Osteoblast (primary cell): ENCODE data around the gene STK32C. TPM values are rescaled to one million over a fixed set of nuclear protein-coding genes. Genes with fewer than 3 reads are reported as not detected.

Experiments
- DNase-seq: peaks from one replicate; pipeline ENCODE4 v3.0.0; 2011; ENCODE audit warnings: low spot score, mixed read lengths; ENCODE audit not compliant: insufficient read length; ENCODE audit errors: missing footprints
- H2AFZ ChIP-seq: 2 replicates; pipeline ENCODE4 v1.6.0; 2011; ENCODE audit warnings: mild to moderate bottlenecking, low read length
- H3K27ac ChIP-seq: 2 replicates; pipeline ENCODE4 v1.5.1; 2011; ENCODE audit warnings: mild to moderate bottlenecking, low read depth, low read length, moderate library complexity
- H3K27me3 ChIP-seq: 2 replicates; pipeline ENCODE4 v1.6.0; 2012; ENCODE audit warnings: mild to moderate bottlenecking, control low read depth, inconsistent platforms, low read length, moderate library complexity; ENCODE audit not compliant: insufficient read depth
- H3K36me3 ChIP-seq: 2 replicates; pipeline ENCODE4 v1.5.1; 2011; ENCODE audit warnings: mild to moderate bottlenecking, low read length, control low read depth, moderate library complexity; ENCODE audit not compliant: insufficient read depth
- H3K4me1 ChIP-seq: 2 replicates; pipeline ENCODE4 v1.5.1; 2011; ENCODE audit warnings: mild to moderate bottlenecking, low read length, control low read depth, moderate library complexity; ENCODE audit not compliant: insufficient read depth
- H3K4me2 ChIP-seq: 2 replicates; pipeline ENCODE4 v1.6.0; 2011; ENCODE audit warnings: mild to moderate bottlenecking, low read length; ENCODE audit not compliant: insufficient read depth
- H3K4me3 ChIP-seq: fragments of 200-600 bp; sonication (generic); 3 replicates; pipeline ENCODE4 v1.5.1; 2012; ENCODE audit warnings: mild to moderate bottlenecking, low read length, inconsistent platforms; ENCODE audit not compliant: insufficient read depth
- H3K79me2 ChIP-seq: 2 replicates; pipeline ENCODE4 v1.6.0; 2012; ENCODE audit warnings: mild to moderate bottlenecking, low read length, control low read depth, inconsistent platforms; ENCODE audit not compliant: insufficient read depth
- H3K9me3 ChIP-seq: 2 replicates; pipeline ENCODE4 v1.5.1; 2011; ENCODE audit warnings: low read depth, low read length, control low read depth
- H4K20me1 ChIP-seq: 2 replicates; pipeline ENCODE4 v1.6.0; 2012; ENCODE audit warnings: mild to moderate bottlenecking, low read length, control low read depth; ENCODE audit not compliant: insufficient read depth
- CTCF ChIP-seq: IDR thresholded peaks from 2 replicates; pipeline ENCODE4 v1.5.1; 2011; ENCODE audit warnings: mild to moderate bottlenecking, low read depth, low read length, moderate library complexity; ENCODE audit errors: extremely low read depth
- total RNA-seq: library from RNA; depleted of rRNA; stranded (reverse); fragments of >200 nt; gene quantifications from 2 replicates; pipeline ENCODE4 v1.2.3, GENCODE V29; 2012

Gene STK32C
- total RNA-seq, 1 donor: 14.5 TPM

- TF ChIP-seq CTCF: no peak
- no peak overlapping the region for H2AFZ ChIP-seq
- no peaks in the 10 kb centered on the region for H3K36me3 ChIP-seq
- H3K4me2 ChIP-seq: no peak overlapping the region
- DNase-seq: no peak
- H4K20me1 ChIP-seq: no peaks in the 10 kb centered on the region
- H3K27me3 ChIP-seq: peaks cover 8% of the 10 kb centered on the region
- no peaks in the 10 kb centered on the region for H3K9me3 ChIP-seq
- H3K4me3 ChIP-seq: no peak overlapping the region
- H3K79me2 ChIP-seq: no peaks in the 10 kb centered on the region
- H3K27ac ChIP-seq: no peak overlapping the region
- H3K4me1 ChIP-seq: peaks cover 3% of the 10 kb centered on the region
Observed at GRCh38 chr10:132313865-132314264, 6.1 kb upstream of the STK32C start.

GRCh38 chr10:132313305-132313704 is 5.6 kb upstream of the STK32C start:
- Histone ChIP-seq H4K20me1 (no peaks in the 10 kb centered on the region), H3K27ac (no peak overlapping the region), H3K4me3 (no peak overlapping the region), H3K79me2 (no peaks in the 10 kb centered on the region), H3K9me3 (no peaks in the 10 kb centered on the region), H3K4me2 (no peak overlapping the region), H2AFZ (no peak overlapping the region), H3K36me3 (no peaks in the 10 kb centered on the region), H3K27me3 (peaks cover 10% of the 10 kb centered on the region), H3K4me1 (peaks cover 4% of the 10 kb centered on the region)
- no peak for DNase-seq
- TF ChIP-seq CTCF: no peak

GRCh38 chr10:132311338-132311939 is 3.7 kb upstream of the STK32C start:
- H3K4me2 ChIP-seq: no peak overlapping the region
- no peak overlapping the region for H2AFZ ChIP-seq
- no peaks in the 10 kb centered on the region for H4K20me1 ChIP-seq
- no peaks in the 10 kb centered on the region for H3K9me3 ChIP-seq
- no peak for DNase-seq
- H3K27ac ChIP-seq: no peak overlapping the region
- no peak overlapping the region for H3K4me3 ChIP-seq
- H3K79me2 ChIP-seq: no peaks in the 10 kb centered on the region
- H3K4me1 ChIP-seq: peaks cover 4% of the 10 kb centered on the region
- H3K27me3 ChIP-seq: peaks cover 16% of the 10 kb centered on the region
- H3K36me3 ChIP-seq: no peaks in the 10 kb centered on the region
- TF ChIP-seq CTCF: no peak

GRCh38 chr10:132310701-132311337 is 3.1 kb upstream of the STK32C start:
- no peak for TF ChIP-seq CTCF
- H3K27ac ChIP-seq: no peak overlapping the region
- H3K4me1 ChIP-seq: peaks cover 4% of the 10 kb centered on the region
- H3K4me3 ChIP-seq: no peak overlapping the region
- no peak overlapping the region for H3K4me2 ChIP-seq
- no peak overlapping the region for H2AFZ ChIP-seq
- DNase-seq: no peak
- H4K20me1 ChIP-seq: no peaks in the 10 kb centered on the region
- peaks cover 20% of the 10 kb centered on the region for H3K27me3 ChIP-seq
- H3K36me3 ChIP-seq: no peaks in the 10 kb centered on the region
- no peaks in the 10 kb centered on the region for H3K9me3 ChIP-seq
- no peaks in the 10 kb centered on the region for H3K79me2 ChIP-seq
